HepG2 (cell line): ENCODE measurements around the gene NUDT22. TPM values are rescaled to one million over a fixed set of nuclear protein-coding genes. Genes with fewer than 3 reads are reported as not detected.

Experiments used
- ATF1 ChIP-seq: IDR thresholded peaks from 2 replicates; pipeline ENCODE4 v1.6.1; 2016; ENCODE audit warnings: mild to moderate bottlenecking, control low read depth
- ATF6 ChIP-seq: sonication (generic); formaldehyde crosslinking; conservative IDR thresholded peaks from 2 replicates; pipeline ENCODE4 v1.4.0; 2020; ENCODE audit warnings: missing genetic modification reagents
- BORCS8-MEF2B ChIP-seq: sonication (generic); formaldehyde crosslinking; IDR thresholded peaks from 2 replicates; pipeline ENCODE4 v1.8.0; 2022; ENCODE audit warnings: mild to moderate bottlenecking, missing genetic modification reagents
- DDIT3 ChIP-seq: sonication (generic); formaldehyde crosslinking; IDR thresholded peaks from 2 replicates; pipeline ENCODE4 v1.4.0; 2020; ENCODE audit warnings: mild to moderate bottlenecking, missing genetic modification reagents
- DPF2 ChIP-seq: sonication (generic); formaldehyde crosslinking; IDR thresholded peaks from 2 replicates; pipeline ENCODE4 v1.4.0; 2020; ENCODE audit warnings: mild to moderate bottlenecking, low read depth, missing genetic modification reagents, borderline replicate concordance
- FOSL2 ChIP-seq: sonication (generic); formaldehyde crosslinking; IDR thresholded peaks from 2 replicates; pipeline ENCODE4 v1.4.0; 2020; ENCODE audit warnings: missing genetic modification reagents
- HBP1 ChIP-seq: IDR thresholded peaks from 2 replicates; pipeline ENCODE4 v1.6.1; 2016; ENCODE audit warnings: low read depth, control low read depth
- HMGXB4 ChIP-seq, 2 experiments: sonication (generic) in 1 of 2; formaldehyde crosslinking in 1 of 2; IDR thresholded peaks; 2 replicates each; pipeline versions ENCODE4 v1.4.0 to v1.6.1; 2018 to 2020; ENCODE audit warnings: missing genetic modification reagents in 2 of 2, borderline replicate concordance in 1 of 2, low read depth in 1 of 2, mild to moderate bottlenecking in 1 of 2, missing biosample characterization in 1 of 2
- JUNB ChIP-seq: sonication (generic); formaldehyde crosslinking; IDR thresholded peaks from 2 replicates; pipeline ENCODE4 v1.8.0; 2022; ENCODE audit warnings: missing genetic modification reagents, mild to moderate bottlenecking, borderline replicate concordance
- MED13 ChIP-seq: sonication (generic); formaldehyde crosslinking; IDR thresholded peaks from 2 replicates; pipeline ENCODE4 v1.5.0; 2020; ENCODE audit warnings: missing genetic modification reagents
- MIER3 ChIP-seq: IDR thresholded peaks from 2 replicates; pipeline ENCODE4 v1.6.1; 2016; ENCODE audit warnings: missing compliant biosample characterization, borderline replicate concordance
- MXD4 ChIP-seq: IDR thresholded peaks from 2 replicates; pipeline ENCODE4 v1.6.1; 2016; ENCODE audit warnings: mild to moderate bottlenecking, missing biosample characterization, missing genetic modification reagents
- NAIF1 ChIP-seq: sonication (generic); formaldehyde crosslinking; IDR thresholded peaks from 2 replicates; pipeline ENCODE4 v1.5.0; 2020; ENCODE audit warnings: mild to moderate bottlenecking, missing genetic modification reagents, borderline replicate concordance
- NCOA5 ChIP-seq: sonication (generic); formaldehyde crosslinking; IDR thresholded peaks from 2 replicates; pipeline ENCODE4 v1.4.0; 2020; ENCODE audit warnings: missing genetic modification reagents
- NR3C1 ChIP-seq: sonication (generic); formaldehyde crosslinking; IDR thresholded peaks from 2 replicates; pipeline ENCODE4 v1.4.0; 2020; ENCODE audit warnings: missing genetic modification reagents
- RBM22 ChIP-seq: fragments of 200-400 bp; formaldehyde crosslinking; optimal IDR thresholded peaks from 2 replicates; pipeline ENCODE3; 2017; ENCODE audit warnings: mild to moderate bottlenecking, low read length, moderate library complexity
- RCOR2 ChIP-seq: IDR thresholded peaks from 2 replicates; pipeline ENCODE4 v1.6.1; 2016; ENCODE audit warnings: missing biosample characterization, missing genetic modification reagents
- SNAPC2 ChIP-seq: sonication (generic); formaldehyde crosslinking; IDR thresholded peaks from 2 replicates; pipeline ENCODE4 v1.8.1; 2022; ENCODE audit warnings: mild to moderate bottlenecking, missing genetic modification reagents
- SOX13 ChIP-seq, 3 experiments: fragments of 450-650 bp in 1 of 3; sonication (generic) in 1 of 3; formaldehyde crosslinking in 1 of 3; IDR thresholded peaks in 2 of 3; conservative IDR thresholded peaks in 1 of 3; 2 replicates each; pipeline versions ENCODE4 v1.5.0 to v1.6.1; 2016 to 2020; ENCODE audit warnings: antibody characterized with exemption in 1 of 3, mild to moderate bottlenecking in 1 of 3, missing compliant biosample characterization in 1 of 3, missing genetic modification reagents in 1 of 3, moderate library complexity in 1 of 3
- SP140L ChIP-seq: sonication (generic); formaldehyde crosslinking; IDR thresholded peaks from 2 replicates; pipeline ENCODE4 v1.4.0; 2020; ENCODE audit warnings: missing genetic modification reagents, borderline replicate concordance
- SP4 ChIP-seq: sonication (generic); formaldehyde crosslinking; IDR thresholded peaks from 2 replicates; pipeline ENCODE4 v1.8.1; 2023; ENCODE audit warnings: mild to moderate bottlenecking, missing genetic modification reagents
- TAF1 ChIP-seq: sonication (generic); formaldehyde crosslinking; IDR thresholded peaks from 2 replicates; pipeline ENCODE4 v1.4.0; 2020; ENCODE audit warnings: missing genetic modification reagents
- TBX3 ChIP-seq: fragments of 450-650 bp; IDR thresholded peaks from 2 replicates; pipeline ENCODE4 v1.6.1; 2017; ENCODE audit warnings: antibody characterized with exemption, mild to moderate bottlenecking, inconsistent platforms, borderline replicate concordance
- TP53 ChIP-seq: sonication (generic); formaldehyde crosslinking; conservative IDR thresholded peaks from 2 replicates; pipeline ENCODE4 v1.4.0; 2020; ENCODE audit warnings: missing genetic modification reagents
- ZNF75D ChIP-seq: sonication (generic); formaldehyde crosslinking; IDR thresholded peaks from 2 replicates; pipeline ENCODE4 v1.8.1; 2023; ENCODE audit warnings: missing genetic modification reagents, mild to moderate bottlenecking, borderline replicate concordance
- polyA plus RNA-seq, 8 experiments: library from polyadenylated mRNA; depleted of rRNA in 3 of 8; stranded (reverse) in 7 of 8; unstranded in 1 of 8; fragments of >200 nt; fragmentation: Illumina TruSeq in 4 of 8; extraction: Trizol in 4 of 8; gene quantifications; 2 replicates each; pipeline versions ENCODE4 v1.2.1 to v1.2.3, GENCODE V29; 2011 to 2016; ENCODE audit warnings: low read depth in 4 of 8, missing spikeins in 1 of 8, mixed read lengths in 1 of 8; ENCODE audit not compliant: insufficient read depth in 1 of 8
- total RNA-seq, 5 experiments: library from RNA; depleted of rRNA; stranded (reverse); fragments of >200 nt; fragmentation: Illumina TruSeq; extraction: Trizol; gene quantifications; 2 replicates each; pipeline ENCODE4 v1.2.3, GENCODE V29; 2016; ENCODE audit warnings: low read depth in 1 of 5

NUDT22 gene
- total and polyA plus RNA-seq, 2 of the 13 experiments (the other 11 are each of a cell fraction or from before 2014, with no cell fraction given): 33.5 to 39.8 TPM

- TF ChIP-seq HMGXB4 (CRISPR knock-in tag; IDR thresholded peaks at IDR 0.05; ENCODE audit: borderline replicate concordance in 1 of 2, low read depth in 1 of 2) (0 out of 4 replicates have a peak, but pooled peaks of 1 of the 2 experiments have one; percentile 28), ZNF75D (CRISPR knock-in tag) (no peak), MED13 (CRISPR knock-in tag) (no peak), SNAPC2 (CRISPR knock-in tag) (0 out of 2 replicates have a peak, but pooled peaks have one; percentile 49), MIER3 (CRISPR knock-in tag) (no peak), NAIF1 (CRISPR knock-in tag) (no peak), DDIT3 (no peak), DPF2 (CRISPR knock-in tag) (no peak), SP4 (CRISPR knock-in tag) (peak; percentile 60), FOSL2 (CRISPR knock-in tag) (no peak), JUNB (CRISPR knock-in tag) (no peak), HBP1 (CRISPR knock-in tag) (peak; percentile 48; the same call in 1 of the 2 replicates), ATF1 (CRISPR knock-in tag) (no peak), ATF6 (CRISPR knock-in tag) (no peak), TBX3 (no peak), TAF1 (peak; percentile 13; the same call in 1 of the 2 replicates), RCOR2 (CRISPR knock-in tag) (no peak), MXD4 (CRISPR knock-in tag) (0 out of 2 replicates have a peak, but pooled peaks have one; percentile 53), TP53 (CRISPR knock-in tag) (no peak), SP140L (no peak), RBM22 (no peak), NCOA5 (CRISPR knock-in tag) (no peak), BORCS8-MEF2B (CRISPR knock-in tag) (peak; percentile 59; the same call in 1 of the 2 replicates), NR3C1 (CRISPR knock-in tag) (no peak), SOX13 (IDR thresholded peaks at IDR 0.05) (no peak), SOX13 (CRISPR knock-in tag; conservative IDR thresholded peaks at IDR 0.05 in 1 of 2, IDR thresholded peaks at IDR 0.05 in 1 of 2) (0 out of 4 replicates have a peak, but pooled peaks of 1 of the 2 experiments have one; percentile 10)
These were observed 8.7 kb downstream of the NUDT22 start (continued) for GRCh38 chr11:64234647-64235379.
